Prostate gland (tissue), 2 donors: ENCODE data around the gene TMEM108.

Experiments used
- POLR2A ChIP-seq: fragments of 450-650 bp; IDR thresholded peaks from one replicate; pipeline ENCODE4 v1.6.1; 2016; ENCODE audit warnings: antibody characterized with exemption, mild to moderate bottlenecking
- POLR2AphosphoS5 ChIP-seq: sonication (generic); formaldehyde crosslinking; IDR thresholded peaks from one replicate; pipeline ENCODE4 v1.6.1; 2017; ENCODE audit warnings: antibody characterized with exemption
- TF ChIP-seq, protein P1 (sequence below), 4 experiments: fragments of 200-600 bp in 2 of 4; fragments of 450-650 bp in 2 of 4; sonication (generic) in 2 of 4; IDR thresholded peaks; 1 replicate in 3 of 4; 2 replicates in 1 of 4; pipeline ENCODE4 v1.5.1; 2016 to 2019; ENCODE audit warnings: antibody characterized with exemption in 4 of 4, mild to moderate bottlenecking in 2 of 4, moderate library complexity in 2 of 4

DNA sequence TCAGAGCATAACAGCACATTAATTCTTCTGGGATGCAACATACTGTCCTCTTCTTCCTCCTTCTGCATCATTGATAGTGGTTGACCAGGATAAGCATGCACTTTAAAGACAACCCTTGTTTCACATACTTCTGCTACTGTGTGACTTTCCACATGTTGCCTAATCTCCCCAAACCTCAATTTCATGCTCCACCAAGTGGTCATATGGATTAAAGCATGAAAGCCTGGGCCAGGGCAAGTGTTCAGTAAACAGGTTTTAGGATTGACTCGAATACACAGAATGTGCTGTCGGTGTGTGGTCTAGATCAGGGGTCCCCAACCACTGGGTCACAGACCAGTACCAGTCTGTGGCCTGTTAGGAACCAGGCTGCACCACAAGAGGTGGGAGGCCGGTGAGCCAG, 339.2 kb downstream of the TMEM108 start:
- TF ChIP-seq, protein P1, sequence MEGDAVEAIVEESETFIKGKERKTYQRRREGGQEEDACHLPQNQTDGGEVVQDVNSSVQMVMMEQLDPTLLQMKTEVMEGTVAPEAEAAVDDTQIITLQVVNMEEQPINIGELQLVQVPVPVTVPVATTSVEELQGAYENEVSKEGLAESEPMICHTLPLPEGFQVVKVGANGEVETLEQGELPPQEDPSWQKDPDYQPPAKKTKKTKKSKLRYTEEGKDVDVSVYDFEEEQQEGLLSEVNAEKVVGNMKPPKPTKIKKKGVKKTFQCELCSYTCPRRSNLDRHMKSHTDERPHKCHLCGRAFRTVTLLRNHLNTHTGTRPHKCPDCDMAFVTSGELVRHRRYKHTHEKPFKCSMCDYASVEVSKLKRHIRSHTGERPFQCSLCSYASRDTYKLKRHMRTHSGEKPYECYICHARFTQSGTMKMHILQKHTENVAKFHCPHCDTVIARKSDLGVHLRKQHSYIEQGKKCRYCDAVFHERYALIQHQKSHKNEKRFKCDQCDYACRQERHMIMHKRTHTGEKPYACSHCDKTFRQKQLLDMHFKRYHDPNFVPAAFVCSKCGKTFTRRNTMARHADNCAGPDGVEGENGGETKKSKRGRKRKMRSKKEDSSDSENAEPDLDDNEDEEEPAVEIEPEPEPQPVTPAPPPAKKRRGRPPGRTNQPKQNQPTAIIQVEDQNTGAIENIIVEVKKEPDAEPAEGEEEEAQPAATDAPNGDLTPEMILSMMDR (IDR thresholded peaks at IDR 0.05), result peak in 3 of 4 experiments; percentile 19 to 35 (median 31)
- TF ChIP-seq POLR2A, result no peak
- TF ChIP-seq POLR2AphosphoS5, result no peak
